ENCODE results near the gene MTX2. TPM values are rescaled to one million over a fixed set of nuclear protein-coding genes. Genes with fewer than 3 reads are reported as not detected.

Gene MTX2
- total RNA-seq, 2 donors from 2014 or later = 6.6 to 15.6 TPM

DNA sequence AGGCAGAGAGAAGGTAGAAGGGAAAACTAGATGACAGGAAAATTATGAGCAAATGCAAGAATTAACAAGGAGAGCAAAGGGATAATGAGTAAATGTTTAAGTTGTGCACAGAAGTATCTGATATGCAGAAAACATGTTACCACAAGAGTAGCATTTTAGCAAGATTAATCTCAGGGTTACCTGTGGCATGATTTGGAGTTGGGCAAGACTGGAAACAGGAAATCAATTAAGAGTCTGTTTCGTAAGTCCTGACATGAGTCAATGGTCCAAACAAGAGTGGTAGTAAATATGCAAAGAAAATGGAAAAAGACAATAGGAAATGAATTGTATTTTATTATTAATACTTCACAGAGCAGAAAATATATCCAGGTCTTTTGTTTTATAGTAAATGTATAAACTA, 17.3 kb upstream of the MTX2 start:
- no peak for DNase-seq
- H3K4me3 ChIP-seq = no peak overlapping the region
- H3K27ac ChIP-seq = no peak overlapping the region
- no peaks in the 10 kb centered on the region for H3K4me1 ChIP-seq
- no peaks in the 10 kb centered on the region for H3K36me3 ChIP-seq (replicated peaks in 1 of 2; ENCODE audit: insufficient read depth in 1 of 2, low read depth in 2 of 2)
- no peaks in the 10 kb centered on the region for H3K27me3 ChIP-seq
- TF ChIP-seq POLR2A (IDR thresholded peaks at IDR 0.05) = no peak
- TF ChIP-seq, protein P1, sequence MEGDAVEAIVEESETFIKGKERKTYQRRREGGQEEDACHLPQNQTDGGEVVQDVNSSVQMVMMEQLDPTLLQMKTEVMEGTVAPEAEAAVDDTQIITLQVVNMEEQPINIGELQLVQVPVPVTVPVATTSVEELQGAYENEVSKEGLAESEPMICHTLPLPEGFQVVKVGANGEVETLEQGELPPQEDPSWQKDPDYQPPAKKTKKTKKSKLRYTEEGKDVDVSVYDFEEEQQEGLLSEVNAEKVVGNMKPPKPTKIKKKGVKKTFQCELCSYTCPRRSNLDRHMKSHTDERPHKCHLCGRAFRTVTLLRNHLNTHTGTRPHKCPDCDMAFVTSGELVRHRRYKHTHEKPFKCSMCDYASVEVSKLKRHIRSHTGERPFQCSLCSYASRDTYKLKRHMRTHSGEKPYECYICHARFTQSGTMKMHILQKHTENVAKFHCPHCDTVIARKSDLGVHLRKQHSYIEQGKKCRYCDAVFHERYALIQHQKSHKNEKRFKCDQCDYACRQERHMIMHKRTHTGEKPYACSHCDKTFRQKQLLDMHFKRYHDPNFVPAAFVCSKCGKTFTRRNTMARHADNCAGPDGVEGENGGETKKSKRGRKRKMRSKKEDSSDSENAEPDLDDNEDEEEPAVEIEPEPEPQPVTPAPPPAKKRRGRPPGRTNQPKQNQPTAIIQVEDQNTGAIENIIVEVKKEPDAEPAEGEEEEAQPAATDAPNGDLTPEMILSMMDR (IDR thresholded peaks at IDR 0.05) = no peak
- WGBS, 2 donors = 32 to 49% methylated on average over 1 of the region's 1 CpG
- intact Hi-C loops (cut with DNase I) = no loop called here
- ATAC-seq = no peak
- H3K9me3 ChIP-seq = no peaks in the 10 kb centered on the region

DNA sequence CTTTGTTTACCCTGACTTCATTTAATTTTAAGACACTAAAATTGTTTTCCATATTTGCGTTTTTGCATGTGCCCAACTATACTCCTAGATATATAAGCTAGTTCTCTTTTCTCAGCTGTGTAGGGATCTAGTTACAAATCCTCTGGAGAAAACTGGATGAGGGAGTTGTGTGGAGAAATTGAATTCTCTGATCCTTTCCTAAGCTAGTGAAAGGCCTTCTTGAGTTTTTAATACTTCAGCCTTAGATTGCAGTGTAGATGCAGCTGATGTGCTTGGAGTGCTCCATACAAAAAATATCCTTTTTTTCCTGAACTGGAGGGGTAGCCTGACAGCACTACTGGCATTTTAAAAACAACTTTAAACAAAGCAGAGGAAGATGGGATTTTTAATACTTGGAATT, 8.6 kb upstream of the MTX2 start:
- Histone ChIP-seq H3K27ac (no peak overlapping the region), H3K27me3 (no peaks in the 10 kb centered on the region), H3K4me1 (no peaks in the 10 kb centered on the region), H3K36me3 (replicated peaks in 1 of 2; ENCODE audit: insufficient read depth in 1 of 2, low read depth in 2 of 2) (no peaks in the 10 kb centered on the region), H3K4me3 (no peak overlapping the region), H3K9me3 (no peaks in the 10 kb centered on the region)
- ATAC-seq (no peak), DNase-seq (no peak)
- 84 to 90% methylated on average over 1 of the region's 1 CpG for WGBS, 2 donors
- intact Hi-C loops (cut with DNase I) = no loop called here
- TF ChIP-seq, protein P1 (IDR thresholded peaks at IDR 0.05) = no peak
- no peak for TF ChIP-seq POLR2A (IDR thresholded peaks at IDR 0.05)

DNA sequence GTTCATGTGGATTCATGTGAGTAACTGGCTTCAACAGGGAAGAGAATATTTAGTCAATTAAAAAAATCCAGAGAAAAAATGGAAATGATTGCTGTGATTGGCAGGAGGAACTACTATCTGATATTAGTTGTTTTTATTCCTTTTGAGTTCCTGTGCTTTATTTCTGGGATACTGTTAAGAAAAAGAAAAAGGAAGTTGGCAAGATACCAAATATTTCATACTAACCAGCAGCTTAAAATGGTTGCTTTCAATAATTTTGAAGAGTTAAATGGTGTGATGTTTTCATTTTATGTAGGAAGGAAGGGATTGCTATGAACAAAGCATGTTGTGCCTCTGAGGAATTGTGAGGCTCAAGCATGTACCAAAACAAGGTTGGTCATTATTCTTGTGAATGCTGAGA, 8.1 kb upstream of the MTX2 start:
- DNase-seq (no peak), ATAC-seq (no peak)
- Histone ChIP-seq H3K9me3 (no peaks in the 10 kb centered on the region), H3K4me1 (no peaks in the 10 kb centered on the region), H3K27ac (no peak overlapping the region), H3K27me3 (no peaks in the 10 kb centered on the region), H3K4me3 (no peak overlapping the region), H3K36me3 (replicated peaks in 1 of 2; ENCODE audit: insufficient read depth in 1 of 2, low read depth in 2 of 2) (no peaks in the 10 kb centered on the region)
- intact Hi-C loops (cut with DNase I) = no loop called here
- TF ChIP-seq, protein P1 (IDR thresholded peaks at IDR 0.05) = no peak
- TF ChIP-seq POLR2A (IDR thresholded peaks at IDR 0.05) = no peak

DNA sequence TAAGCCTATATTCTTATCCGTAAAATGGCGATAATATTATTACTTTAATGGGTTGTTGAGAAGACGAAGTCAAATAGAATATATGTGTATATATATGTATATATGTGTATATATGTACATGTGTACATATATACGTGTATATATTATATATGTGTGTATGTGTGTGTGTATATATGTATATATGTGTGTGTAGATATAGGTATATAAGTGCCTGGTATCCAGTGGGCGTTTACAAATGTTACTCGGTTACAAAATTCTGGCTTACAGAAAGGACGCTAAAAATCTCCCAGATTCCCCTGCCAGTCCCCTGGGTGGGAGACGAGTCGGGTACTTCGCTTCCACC, 295 bp upstream of the MTX2 start:
- H3K4me1 ChIP-seq = peaks cover 14% of the 10 kb centered on the region

More for the DNA sequence above, 295 bp upstream of the MTX2 start:
- WGBS, 2 donors = 11 to 23% methylated on average over 10 of the region's 10 CpGs
- TF ChIP-seq POLR2A (IDR thresholded peaks at IDR 0.05) = no peak
- TF ChIP-seq, protein P1 (IDR thresholded peaks at IDR 0.05) = no peak
- no peaks in the 10 kb centered on the region for H3K9me3 ChIP-seq
- intact Hi-C loops (cut with DNase I) = no loop called here
- no peaks in the 10 kb centered on the region for H3K36me3 ChIP-seq (replicated peaks in 1 of 2; ENCODE audit: insufficient read depth in 1 of 2, low read depth in 2 of 2)
- peak; percentile 15 for ATAC-seq
- H3K27me3 ChIP-seq = no peaks in the 10 kb centered on the region
- H3K4me3 ChIP-seq = peak overlapping the region; percentile 82 to 95
- H3K27ac ChIP-seq = peak overlapping the region; percentile 82 to 89 (median 86)
- no peak for DNase-seq

All from body of pancreas (tissue), 4 donors.